ENCODE results near the gene ACTRT2.

Gene ACTRT2

GRCh38 chr1:3011127-3011526 is 10.1 kb upstream of the ACTRT2 start:
- DNase-seq (ENCODE audit: low read depth in 1 of 2, low spot score in 1 of 2), result no peak
- in situ Hi-C loops (cut with HindIII; ENCODE audit: low pct_unique_long_range_greater_than_20kb, low sequenced_read_pairs), result no loop called here
- no peak for TF ChIP-seq JUND (IDR thresholded peaks at IDR 0.05; ENCODE audit: low read depth)

GRCh38 chr1:3011631-3012455 is 9.4 kb upstream of the ACTRT2 start:
- in situ Hi-C loops (cut with HindIII; ENCODE audit: low pct_unique_long_range_greater_than_20kb, low sequenced_read_pairs), result no loop called here
- TF ChIP-seq JUND (IDR thresholded peaks at IDR 0.05; ENCODE audit: low read depth), result no peak
- DNase-seq (ENCODE audit: low read depth in 1 of 2, low spot score in 1 of 2), result no peak

- TF ChIP-seq JUND (IDR thresholded peaks at IDR 0.05; ENCODE audit: low read depth), result no peak
- in situ Hi-C loops (cut with HindIII; ENCODE audit: low pct_unique_long_range_greater_than_20kb, low sequenced_read_pairs), result no loop called here
- DNase-seq (ENCODE audit: low read depth in 1 of 2, low spot score in 1 of 2), result peak; percentile 23 to 57
Measured at GRCh38 chr1:3012456-3013291, 8.6 kb upstream of the ACTRT2 start.

GRCh38 chr1:3013371-3014049 is 7.8 kb upstream of the ACTRT2 start:
- in situ Hi-C loops (cut with HindIII; ENCODE audit: low pct_unique_long_range_greater_than_20kb, low sequenced_read_pairs), result no loop called here
- TF ChIP-seq JUND (IDR thresholded peaks at IDR 0.05; ENCODE audit: low read depth), result no peak
- no peak for DNase-seq (ENCODE audit: low read depth in 1 of 2, low spot score in 1 of 2)

- no peak for DNase-seq (ENCODE audit: low read depth in 1 of 2, low spot score in 1 of 2)
- in situ Hi-C loops (cut with HindIII; ENCODE audit: low pct_unique_long_range_greater_than_20kb, low sequenced_read_pairs), result no loop called here
- TF ChIP-seq JUND (IDR thresholded peaks at IDR 0.05; ENCODE audit: low read depth), result no peak
Measured at GRCh38 chr1:3014050-3014440, 7.2 kb upstream of the ACTRT2 start.

- no peak for DNase-seq (ENCODE audit: low read depth in 1 of 2, low spot score in 1 of 2)
- in situ Hi-C loops (cut with HindIII; ENCODE audit: low pct_unique_long_range_greater_than_20kb, low sequenced_read_pairs), result no loop called here
- TF ChIP-seq JUND (IDR thresholded peaks at IDR 0.05; ENCODE audit: low read depth), result no peak
Measured at GRCh38 chr1:3014443-3015268, 6.6 kb upstream of the ACTRT2 start.

- in situ Hi-C loops (cut with HindIII; ENCODE audit: low pct_unique_long_range_greater_than_20kb, low sequenced_read_pairs), result no loop called here
- DNase-seq (ENCODE audit: low read depth in 1 of 2, low spot score in 1 of 2), result no peak
- no peak for TF ChIP-seq JUND (IDR thresholded peaks at IDR 0.05; ENCODE audit: low read depth)
Measured at GRCh38 chr1:3015269-3015635, 6.0 kb upstream of the ACTRT2 start.

GRCh38 chr1:3015744-3016143 is 5.5 kb upstream of the ACTRT2 start:
- in situ Hi-C loops (cut with HindIII; ENCODE audit: low pct_unique_long_range_greater_than_20kb, low sequenced_read_pairs), result no loop called here
- no peak for TF ChIP-seq JUND (IDR thresholded peaks at IDR 0.05; ENCODE audit: low read depth)
- no peak for DNase-seq (ENCODE audit: low read depth in 1 of 2, low spot score in 1 of 2)

- no peak for TF ChIP-seq JUND (IDR thresholded peaks at IDR 0.05; ENCODE audit: low read depth)
- no peak for DNase-seq (ENCODE audit: low read depth in 1 of 2, low spot score in 1 of 2)
- in situ Hi-C loops (cut with HindIII; ENCODE audit: low pct_unique_long_range_greater_than_20kb, low sequenced_read_pairs), result no loop called here
Measured at GRCh38 chr1:3016641-3017439, 4.4 kb upstream of the ACTRT2 start.

- in situ Hi-C loops (cut with HindIII; ENCODE audit: low pct_unique_long_range_greater_than_20kb, low sequenced_read_pairs), result no loop called here
- no peak for DNase-seq (ENCODE audit: low read depth in 1 of 2, low spot score in 1 of 2)
- TF ChIP-seq JUND (IDR thresholded peaks at IDR 0.05; ENCODE audit: low read depth), result no peak
Measured at GRCh38 chr1:3017440-3018050, 3.7 kb upstream of the ACTRT2 start.

GRCh38 chr1:3018051-3018471 is 3.2 kb upstream of the ACTRT2 start:
- in situ Hi-C loops (cut with HindIII; ENCODE audit: low pct_unique_long_range_greater_than_20kb, low sequenced_read_pairs), result no loop called here
- no peak for DNase-seq (ENCODE audit: low read depth in 1 of 2, low spot score in 1 of 2)
- TF ChIP-seq JUND (IDR thresholded peaks at IDR 0.05; ENCODE audit: low read depth), result no peak

Measured in T47D (cell line).